SK-N-SH treated with all-trans-retinoic acid at 6 μM for 48 hours (cell line): ENCODE data around the gene SLC3A2.

Experiments used
- ATAC-seq: fragments of 200-7000 bp; cut with Tn5 transposase; 3 replicates; pipeline ENCODE4 v1.9.1; 2020; ENCODE audit warnings: mild to moderate bottlenecking, moderate library complexity
- ARNTL ChIP-seq: fragments of 450-650 bp; formaldehyde crosslinking; IDR thresholded peaks from 2 replicates; pipeline ENCODE4 v1.5.0; 2020; ENCODE audit warnings: low read depth, mild to moderate bottlenecking, moderate library complexity, borderline replicate concordance
- BACH2 ChIP-seq: fragments of 250-450 bp; sonication (Bioruptor Pico); IDR thresholded peaks from 2 replicates; pipeline ENCODE4 v1.9.0; 2021; ENCODE audit warnings: mild to moderate bottlenecking, borderline replicate concordance
- ESRRG ChIP-seq: fragments of 250-450 bp; sonication (Bioruptor Pico); IDR thresholded peaks from 2 replicates; pipeline ENCODE4 v1.6.1; 2021; ENCODE audit warnings: mild to moderate bottlenecking
- GLIS3 ChIP-seq: fragments of 250-450 bp; sonication (Bioruptor Pico); IDR thresholded peaks from 2 replicates; pipeline ENCODE4 v1.5.0; 2020; ENCODE audit warnings: mild to moderate bottlenecking, moderate library complexity
- PPARA ChIP-seq: fragments of 250-450 bp; sonication (Bioruptor Pico); IDR thresholded peaks from 2 replicates; pipeline ENCODE4 v1.5.0; 2020; ENCODE audit warnings: mild to moderate bottlenecking, borderline replicate concordance
- RARB ChIP-seq: fragments of 250-450 bp; sonication (Bioruptor Pico); IDR thresholded peaks from 2 replicates; pipeline ENCODE4 v1.8.0; 2021; ENCODE audit warnings: mild to moderate bottlenecking, moderate library complexity
- SNAI2 ChIP-seq: fragments of 250-450 bp; sonication (Bioruptor Pico); IDR thresholded peaks from 2 replicates; pipeline ENCODE4 v1.5.0; 2020; ENCODE audit warnings: mild to moderate bottlenecking, moderate library complexity
- TCF4 ChIP-seq: fragments of 250-450 bp; sonication (Bioruptor Pico); IDR thresholded peaks from 2 replicates; pipeline ENCODE4 v1.8.0; 2021; ENCODE audit warnings: mild to moderate bottlenecking, moderate library complexity, borderline replicate concordance
- ZFP30 ChIP-seq: fragments of 450-650 bp; formaldehyde crosslinking; IDR thresholded peaks from 2 replicates; pipeline ENCODE4 v1.5.0; 2022; ENCODE audit warnings: mild to moderate bottlenecking, moderate library complexity
- ZNF565 ChIP-seq: fragments of 450-650 bp; formaldehyde crosslinking; conservative IDR thresholded peaks from 2 replicates; pipeline ENCODE4 v1.5.0; 2020; ENCODE audit warnings: low read depth, mild to moderate bottlenecking, moderate library complexity
- ZNF70 ChIP-seq: fragments of 450-650 bp; formaldehyde crosslinking; IDR thresholded peaks from 2 replicates; pipeline ENCODE4 v1.5.0; 2020; ENCODE audit warnings: mild to moderate bottlenecking, moderate library complexity
- ZNF8 ChIP-seq: fragments of 450-650 bp; formaldehyde crosslinking; IDR thresholded peaks from 2 replicates; pipeline ENCODE4 v1.5.0; 2020; ENCODE audit warnings: mild to moderate bottlenecking, moderate library complexity
- TF ChIP-seq, protein P1 (sequence below): fragments of 250-450 bp; sonication (Bioruptor Pico); IDR thresholded peaks from 2 replicates; pipeline ENCODE4 v1.5.1; 2020; ENCODE audit warnings: low read depth, mild to moderate bottlenecking, moderate library complexity
- TF ChIP-seq, protein P2 (sequence below): fragments of 250-450 bp; sonication (Bioruptor Pico); IDR thresholded peaks from 2 replicates; pipeline ENCODE4 v1.5.0; 2020; ENCODE audit warnings: mild to moderate bottlenecking, moderate library complexity
- TF ChIP-seq, protein P3 (sequence below): fragments of 250-450 bp; sonication (Bioruptor Pico); IDR thresholded peaks from 2 replicates; pipeline ENCODE4 v1.8.0; 2020; ENCODE audit warnings: mild to moderate bottlenecking, moderate library complexity, borderline replicate concordance
- TF ChIP-seq, protein P4 (sequence below): fragments of 250-450 bp; sonication (Bioruptor Pico); IDR thresholded peaks from 2 replicates; pipeline ENCODE4 v1.5.1; 2021; ENCODE audit warnings: mild to moderate bottlenecking, moderate library complexity

Gene SLC3A2

DNA sequence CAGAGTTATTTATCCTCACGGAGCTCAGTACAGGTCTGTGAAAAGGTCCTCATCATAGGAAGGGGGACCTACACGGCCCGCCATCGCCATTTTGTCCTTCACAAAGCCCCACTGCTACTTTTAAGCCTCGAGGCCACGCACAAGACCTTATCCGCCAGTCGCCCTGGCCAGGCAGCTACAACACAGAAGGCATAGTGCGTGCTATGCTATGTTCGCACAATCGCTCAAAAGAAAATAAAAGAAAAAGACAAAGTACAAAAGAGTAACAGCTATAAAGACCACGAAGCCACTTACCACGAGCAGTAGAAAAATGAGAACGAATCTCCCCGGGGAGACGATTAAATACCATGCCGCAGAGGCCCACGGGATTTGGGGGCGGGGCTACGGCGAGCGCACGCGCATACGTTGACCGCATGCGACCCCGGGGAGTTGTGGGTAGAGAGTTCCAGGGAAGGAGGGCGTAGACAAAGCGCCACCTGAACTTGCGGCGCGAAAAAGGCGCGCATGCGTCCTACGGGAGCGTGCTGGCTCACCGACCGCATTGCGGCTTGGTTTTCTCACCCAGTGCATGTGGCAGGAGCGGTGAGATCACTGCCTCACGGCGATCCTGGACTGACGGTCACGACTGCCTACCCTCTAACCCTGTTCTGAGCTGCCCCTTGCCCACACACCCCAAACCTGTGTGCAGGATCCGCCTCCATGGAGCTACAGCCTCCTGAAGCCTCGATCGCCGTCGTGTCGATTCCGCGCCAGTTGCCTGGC lies 24.9 kb upstream of the SLC3A2 start:
- no peak for TF ChIP-seq PPARA (CRISPR knock-in tag)
- TF ChIP-seq ARNTL (CRISPR knock-in tag) = no peak
- TF ChIP-seq, protein P1, sequence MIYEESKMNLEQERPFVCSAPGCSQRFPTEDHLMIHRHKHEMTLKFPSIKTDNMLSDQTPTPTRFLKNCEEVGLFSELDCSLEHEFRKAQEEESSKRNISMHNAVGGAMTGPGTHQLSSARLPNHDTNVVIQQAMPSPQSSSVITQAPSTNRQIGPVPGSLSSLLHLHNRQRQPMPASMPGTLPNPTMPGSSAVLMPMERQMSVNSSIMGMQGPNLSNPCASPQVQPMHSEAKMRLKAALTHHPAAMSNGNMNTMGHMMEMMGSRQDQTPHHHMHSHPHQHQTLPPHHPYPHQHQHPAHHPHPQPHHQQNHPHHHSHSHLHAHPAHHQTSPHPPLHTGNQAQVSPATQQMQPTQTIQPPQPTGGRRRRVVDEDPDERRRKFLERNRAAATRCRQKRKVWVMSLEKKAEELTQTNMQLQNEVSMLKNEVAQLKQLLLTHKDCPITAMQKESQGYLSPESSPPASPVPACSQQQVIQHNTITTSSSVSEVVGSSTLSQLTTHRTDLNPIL (CRISPR knock-in tag) = no peak
- TF ChIP-seq RARB (CRISPR knock-in tag) = 0 out of 2 replicates have a peak, but pooled peaks have one; percentile 32
- peak; percentile 92 for ATAC-seq

DNA sequence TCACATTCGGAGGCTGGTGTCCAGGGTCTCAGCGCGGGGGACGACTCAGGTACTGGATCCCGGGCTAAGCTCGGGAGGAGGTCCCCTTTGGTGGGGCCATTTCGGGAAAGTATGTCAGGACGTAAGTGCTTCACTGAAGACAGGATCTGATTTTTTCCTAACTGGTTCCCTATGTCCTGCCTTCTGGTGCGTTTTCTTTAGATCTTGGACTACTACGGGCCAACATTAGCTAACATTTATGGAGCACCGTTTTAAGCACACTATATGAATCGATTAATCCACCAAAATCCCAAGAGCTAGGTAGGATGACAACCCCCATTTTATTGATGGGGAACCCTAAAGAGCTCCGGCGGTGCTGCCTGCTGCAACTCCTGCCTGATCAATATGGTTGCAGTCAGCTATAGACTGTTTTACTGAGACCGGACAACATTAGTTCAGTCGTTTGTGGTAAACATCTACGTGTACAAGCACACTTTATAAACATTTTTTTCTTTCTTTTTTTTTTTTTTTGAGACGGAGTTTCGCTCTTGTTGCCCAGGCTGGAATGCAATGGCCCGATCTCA lies 24.3 kb upstream of the SLC3A2 start:
- ATAC-seq = peak; percentile 41

DNA sequence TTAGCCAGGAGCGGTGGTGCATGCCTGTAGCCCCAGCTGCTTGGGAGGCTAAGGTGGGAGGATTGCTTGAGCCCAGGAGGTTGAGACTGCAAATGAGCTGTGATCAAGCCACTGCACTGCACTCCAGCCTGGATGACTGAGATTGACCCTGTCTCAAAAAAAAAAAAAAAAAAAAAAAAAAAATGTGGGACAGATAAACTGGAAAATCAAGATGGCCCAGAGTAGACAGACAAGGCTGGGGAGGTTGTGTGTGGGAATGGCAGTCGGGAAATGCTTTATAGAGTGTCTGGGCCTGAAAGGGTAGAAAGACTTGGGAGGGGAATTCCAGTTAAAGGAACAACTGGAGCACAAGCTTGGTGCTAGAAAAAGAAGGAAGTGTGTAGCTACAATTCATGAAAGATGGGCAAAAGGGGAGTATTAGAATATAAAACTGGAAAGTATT lies 23.1 kb upstream of the SLC3A2 start:
- no peak for TF ChIP-seq ZFP30 (CRISPR knock-in tag)
- no peak for TF ChIP-seq SNAI2 (CRISPR knock-in tag)
- TF ChIP-seq, protein P1 (CRISPR knock-in tag) = no peak
- TF ChIP-seq ARNTL (CRISPR knock-in tag) = no peak
- ATAC-seq = no peak

More for the DNA sequence above, 24.3 kb upstream of the SLC3A2 start:
- TF ChIP-seq, protein P2, sequence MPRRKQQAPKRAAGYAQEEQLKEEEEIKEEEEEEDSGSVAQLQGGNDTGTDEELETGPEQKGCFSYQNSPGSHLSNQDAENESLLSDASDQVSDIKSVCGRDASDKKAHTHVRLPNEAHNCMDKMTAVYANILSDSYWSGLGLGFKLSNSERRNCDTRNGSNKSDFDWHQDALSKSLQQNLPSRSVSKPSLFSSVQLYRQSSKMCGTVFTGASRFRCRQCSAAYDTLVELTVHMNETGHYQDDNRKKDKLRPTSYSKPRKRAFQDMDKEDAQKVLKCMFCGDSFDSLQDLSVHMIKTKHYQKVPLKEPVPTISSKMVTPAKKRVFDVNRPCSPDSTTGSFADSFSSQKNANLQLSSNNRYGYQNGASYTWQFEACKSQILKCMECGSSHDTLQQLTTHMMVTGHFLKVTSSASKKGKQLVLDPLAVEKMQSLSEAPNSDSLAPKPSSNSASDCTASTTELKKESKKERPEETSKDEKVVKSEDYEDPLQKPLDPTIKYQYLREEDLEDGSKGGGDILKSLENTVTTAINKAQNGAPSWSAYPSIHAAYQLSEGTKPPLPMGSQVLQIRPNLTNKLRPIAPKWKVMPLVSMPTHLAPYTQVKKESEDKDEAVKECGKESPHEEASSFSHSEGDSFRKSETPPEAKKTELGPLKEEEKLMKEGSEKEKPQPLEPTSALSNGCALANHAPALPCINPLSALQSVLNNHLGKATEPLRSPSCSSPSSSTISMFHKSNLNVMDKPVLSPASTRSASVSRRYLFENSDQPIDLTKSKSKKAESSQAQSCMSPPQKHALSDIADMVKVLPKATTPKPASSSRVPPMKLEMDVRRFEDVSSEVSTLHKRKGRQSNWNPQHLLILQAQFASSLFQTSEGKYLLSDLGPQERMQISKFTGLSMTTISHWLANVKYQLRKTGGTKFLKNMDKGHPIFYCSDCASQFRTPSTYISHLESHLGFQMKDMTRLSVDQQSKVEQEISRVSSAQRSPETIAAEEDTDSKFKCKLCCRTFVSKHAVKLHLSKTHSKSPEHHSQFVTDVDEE (CRISPR knock-in tag) = no peak
- no peak for TF ChIP-seq ZNF70 (CRISPR knock-in tag)
- no peak for TF ChIP-seq GLIS3 (CRISPR knock-in tag)
- TF ChIP-seq, protein P3, sequence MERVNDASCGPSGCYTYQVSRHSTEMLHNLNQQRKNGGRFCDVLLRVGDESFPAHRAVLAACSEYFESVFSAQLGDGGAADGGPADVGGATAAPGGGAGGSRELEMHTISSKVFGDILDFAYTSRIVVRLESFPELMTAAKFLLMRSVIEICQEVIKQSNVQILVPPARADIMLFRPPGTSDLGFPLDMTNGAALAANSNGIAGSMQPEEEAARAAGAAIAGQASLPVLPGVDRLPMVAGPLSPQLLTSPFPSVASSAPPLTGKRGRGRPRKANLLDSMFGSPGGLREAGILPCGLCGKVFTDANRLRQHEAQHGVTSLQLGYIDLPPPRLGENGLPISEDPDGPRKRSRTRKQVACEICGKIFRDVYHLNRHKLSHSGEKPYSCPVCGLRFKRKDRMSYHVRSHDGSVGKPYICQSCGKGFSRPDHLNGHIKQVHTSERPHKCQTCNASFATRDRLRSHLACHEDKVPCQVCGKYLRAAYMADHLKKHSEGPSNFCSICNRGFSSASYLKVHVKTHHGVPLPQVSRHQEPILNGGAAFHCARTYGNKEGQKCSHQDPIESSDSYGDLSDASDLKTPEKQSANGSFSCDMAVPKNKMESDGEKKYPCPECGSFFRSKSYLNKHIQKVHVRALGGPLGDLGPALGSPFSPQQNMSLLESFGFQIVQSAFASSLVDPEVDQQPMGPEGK (CRISPR knock-in tag) = no peak
- TF ChIP-seq ZNF565 (CRISPR knock-in tag) = no peak
- TF ChIP-seq BACH2 = no peak
- no peak for TF ChIP-seq ESRRG (CRISPR knock-in tag)
- TF ChIP-seq TCF4 (CRISPR knock-in tag) = no peak
- TF ChIP-seq, protein P4, sequence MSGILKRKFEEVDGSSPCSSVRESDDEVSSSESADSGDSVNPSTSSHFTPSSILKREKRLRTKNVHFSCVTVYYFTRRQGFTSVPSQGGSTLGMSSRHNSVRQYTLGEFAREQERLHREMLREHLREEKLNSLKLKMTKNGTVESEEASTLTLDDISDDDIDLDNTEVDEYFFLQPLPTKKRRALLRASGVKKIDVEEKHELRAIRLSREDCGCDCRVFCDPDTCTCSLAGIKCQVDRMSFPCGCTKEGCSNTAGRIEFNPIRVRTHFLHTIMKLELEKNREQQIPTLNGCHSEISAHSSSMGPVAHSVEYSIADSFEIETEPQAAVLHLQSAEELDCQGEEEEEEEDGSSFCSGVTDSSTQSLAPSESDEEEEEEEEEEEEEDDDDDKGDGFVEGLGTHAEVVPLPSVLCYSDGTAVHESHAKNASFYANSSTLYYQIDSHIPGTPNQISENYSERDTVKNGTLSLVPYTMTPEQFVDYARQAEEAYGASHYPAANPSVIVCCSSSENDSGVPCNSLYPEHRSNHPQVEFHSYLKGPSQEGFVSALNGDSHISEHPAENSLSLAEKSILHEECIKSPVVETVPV (CRISPR knock-in tag) = no peak
- no peak for TF ChIP-seq ZNF8 (CRISPR knock-in tag)
- TF ChIP-seq, protein P1 (CRISPR knock-in tag) = no peak
